Brain pericyte (primary cell): ENCODE results near the gene LZTS3.
"Not testable (repeated sequence)": the region's sequence is repeated elsewhere in the genome, so short reads cannot be mapped to it uniquely, and the experiment has no call there.

Experiments used
- DNase-seq: peaks from one replicate; pipeline ENCODE4 v3.0.0-alpha.2; 2012; ENCODE audit warnings: low read depth, low spot score

LZTS3 gene

GRCh38 chr20:3135507-3136070 is 37.8 kb downstream of the LZTS3 start:
- no peak for DNase-seq

DNA sequence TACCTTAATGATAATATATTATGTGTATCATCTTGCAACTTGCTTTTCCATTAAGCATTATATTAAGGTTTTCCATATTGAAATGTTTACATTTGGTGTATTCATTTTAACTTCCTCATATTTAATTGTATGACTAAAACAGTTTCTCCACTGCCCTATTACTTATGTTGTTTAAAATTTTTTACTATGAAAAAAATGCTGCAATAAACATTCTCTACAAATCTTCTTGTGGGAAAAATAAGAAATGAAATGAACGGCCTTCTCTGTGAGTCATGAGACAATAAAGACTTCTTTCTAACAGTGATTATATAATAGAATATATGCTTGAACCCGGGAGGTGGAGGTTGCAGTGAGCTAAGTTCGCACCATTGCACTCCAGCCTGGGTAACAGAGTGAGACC is 39.2 kb downstream of the LZTS3 start:
- no peak for DNase-seq

DNA sequence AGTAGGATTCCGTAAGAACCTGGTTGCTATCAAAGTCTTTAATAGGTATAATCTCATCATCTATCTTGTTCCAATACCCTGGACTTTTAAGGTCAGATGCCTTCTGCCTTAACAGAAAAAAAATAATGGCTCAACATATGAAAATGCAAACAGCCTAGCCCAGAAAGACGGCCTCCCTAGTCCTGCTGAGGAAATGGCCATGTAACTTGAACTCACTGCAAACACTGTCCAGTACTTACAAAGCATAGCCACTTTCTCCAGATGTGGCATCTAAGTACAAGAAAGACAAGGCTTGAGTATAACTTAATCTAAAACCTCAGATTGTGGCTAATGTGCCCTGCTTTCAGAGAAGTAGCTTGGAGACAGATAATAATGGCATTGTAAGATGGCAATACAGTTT is 40.2 kb downstream of the LZTS3 start:
- DNase-seq = no peak

GRCh38 chr20:3130051-3130600 is 43.2 kb downstream of the LZTS3 start:
- no peak for DNase-seq

DNA sequence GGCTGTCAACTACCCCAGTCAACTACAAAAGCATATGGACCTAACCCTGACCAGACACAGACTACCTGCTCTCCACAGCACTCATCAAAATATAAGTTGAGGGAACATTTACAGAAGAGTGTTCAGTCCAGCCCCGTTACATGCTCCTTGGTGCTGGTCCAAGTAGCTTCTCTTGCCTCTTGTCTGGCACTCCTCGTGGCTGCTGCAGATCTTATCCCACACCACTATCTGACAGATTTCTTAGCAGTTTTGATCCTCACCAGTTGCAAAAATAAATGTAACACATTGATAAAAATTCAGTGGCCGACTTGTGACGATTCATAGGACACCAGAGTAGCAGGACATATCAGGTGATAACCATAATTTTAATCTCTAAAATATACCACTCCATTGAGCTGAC is 44.3 kb downstream of the LZTS3 start:
- DNase-seq = no peak

GRCh38 chr20:3128275-3128984 is 44.9 kb downstream of the LZTS3 start:
- no peak for DNase-seq

DNA sequence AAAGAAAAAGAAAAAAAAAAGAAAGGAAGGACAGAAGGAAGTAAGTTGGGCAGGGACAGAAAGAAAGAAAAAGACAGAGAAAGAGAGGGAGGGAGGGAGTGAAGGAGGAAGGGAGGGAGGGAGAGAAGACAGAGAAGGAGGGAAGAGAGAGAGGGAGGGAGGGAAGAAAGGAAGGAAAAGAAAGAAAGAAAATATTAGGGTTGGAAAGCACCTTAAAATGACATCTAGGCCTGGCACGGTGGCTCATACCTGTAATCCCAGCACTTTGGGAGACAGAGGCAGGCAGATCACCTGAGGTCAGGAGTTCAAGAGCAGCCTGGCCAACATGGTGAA is 46.9 kb downstream of the LZTS3 start:
- DNase-seq = no peak

- DNase-seq = not testable (repeated sequence)
These were observed 47.4 kb downstream of the LZTS3 start for GRCh38 chr20:3125776-3126526.

DNA sequence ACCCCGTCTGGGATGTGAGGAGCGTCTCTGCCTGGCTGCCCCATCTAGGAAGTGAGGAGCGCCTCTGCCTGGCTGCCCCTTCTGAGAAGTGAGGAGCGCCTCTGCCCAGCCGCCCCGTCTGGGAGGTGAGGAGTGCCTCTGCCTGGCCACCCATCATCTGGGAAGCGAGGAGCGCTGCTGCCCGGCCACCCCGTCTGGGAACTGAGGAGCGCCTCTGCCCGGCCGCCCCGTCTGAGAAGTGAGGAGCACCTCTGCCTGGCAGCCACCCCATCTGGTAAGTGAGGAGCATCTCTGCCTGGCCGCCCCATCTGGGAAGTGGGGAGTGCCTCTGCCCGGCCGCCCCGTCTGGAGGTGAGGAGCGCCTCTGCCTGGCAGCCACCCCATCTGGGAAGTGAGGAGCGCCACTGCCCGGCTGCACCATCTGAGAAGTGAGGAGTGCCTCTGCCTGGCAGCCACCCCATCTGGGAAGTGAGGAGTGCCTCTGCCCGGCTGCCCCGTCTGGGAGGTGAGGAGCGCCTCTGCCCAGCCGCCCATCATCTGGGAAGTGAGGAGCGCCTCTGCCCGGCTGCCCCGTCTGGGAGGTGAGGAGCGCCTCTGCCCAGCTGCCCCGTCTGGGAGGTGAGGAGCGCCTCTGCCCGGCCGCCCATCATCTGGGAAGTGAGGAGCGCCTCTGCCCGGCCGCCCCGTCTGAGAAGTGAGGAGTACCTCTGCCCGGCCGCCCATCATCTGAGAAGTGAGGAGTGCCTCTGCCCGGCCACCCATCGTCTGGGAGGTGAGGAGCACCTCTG is 48.4 kb downstream of the LZTS3 start:
- DNase-seq = not testable (repeated sequence)

- DNase-seq = not testable (repeated sequence)
These were observed 49.2 kb downstream of the LZTS3 start for GRCh38 chr20:3124163-3124562.

GRCh38 chr20:3123542-3123941 is 49.8 kb downstream of the LZTS3 start:
- DNase-seq = no peak

- no peak for DNase-seq
These were observed 51.3 kb downstream of the LZTS3 start for GRCh38 chr20:3121955-3122610.

- no peak for DNase-seq
These were observed 52.0 kb downstream of the LZTS3 start for GRCh38 chr20:3121271-3121911.

GRCh38 chr20:3119044-3119443 is 54.3 kb downstream of the LZTS3 start:
- no peak for DNase-seq

DNA sequence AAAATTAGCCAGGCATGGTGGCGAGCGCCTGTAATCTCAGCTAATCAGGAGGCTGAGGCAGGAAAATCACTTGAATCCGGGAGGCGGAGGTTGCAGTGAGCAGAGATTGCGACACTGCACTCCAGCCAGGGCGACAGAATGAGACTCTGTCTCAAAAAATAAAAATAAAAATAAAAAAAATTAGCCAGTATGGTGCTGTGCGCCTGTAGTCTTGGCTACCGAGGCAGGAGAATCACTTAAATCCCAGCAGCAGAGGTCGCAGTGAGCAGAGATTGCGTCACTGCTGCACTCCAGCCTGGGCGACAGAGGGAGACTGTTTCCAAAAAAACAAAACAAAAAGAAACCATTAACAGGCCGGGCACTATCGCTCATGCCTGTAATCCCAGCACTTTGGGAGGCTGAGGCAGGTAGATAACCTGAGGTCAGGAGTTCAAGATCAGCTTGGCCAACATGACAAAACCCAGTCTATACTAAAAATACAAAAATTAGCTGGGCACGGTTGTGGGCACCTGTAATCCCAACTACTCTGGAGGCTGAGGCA is 55.4 kb downstream of the LZTS3 start:
- DNase-seq = not testable (repeated sequence)

GRCh38 chr20:3116341-3116740 is 57.0 kb downstream of the LZTS3 start:
- no peak for DNase-seq

GRCh38 chr20:3115190-3116107 is 57.9 kb downstream of the LZTS3 start:
- DNase-seq = no peak
